Measurements from ENCODE around the gene TENM4. TPM values are rescaled to one million over a fixed set of nuclear protein-coding genes. Genes with fewer than 3 reads are reported as not detected.

TENM4 gene
- total and polyA plus RNA-seq, 2 of the 13 experiments (the other 11 are each of a cell fraction or from before 2014, with no cell fraction given), result not detected

DNA sequence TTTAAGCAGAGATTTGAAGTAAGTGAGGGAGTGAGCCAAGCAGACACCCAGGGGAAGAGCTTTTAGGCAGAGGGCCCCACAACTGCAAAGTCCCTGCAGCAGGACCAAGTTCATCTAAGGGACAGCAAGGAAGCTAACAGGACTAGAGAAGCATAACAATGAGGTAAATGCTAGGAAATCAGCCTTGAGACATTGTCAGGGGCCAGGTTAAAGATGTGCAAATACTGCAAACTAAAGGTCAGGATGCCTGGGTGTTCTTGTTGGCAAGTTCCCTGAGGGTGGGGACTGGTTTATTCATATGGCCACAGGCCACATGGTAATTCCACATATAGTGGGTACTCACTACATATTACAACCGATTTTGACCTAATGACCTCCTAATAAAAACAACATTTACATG lies 467.0 kb downstream of the TENM4 start:
- no peak overlapping the region for H3K27ac ChIP-seq (ENCODE audit: extremely low read length, insufficient read depth, low read length)
- DNase-seq (ENCODE audit: low spot score) (no peak), ATAC-seq (no peak), FAIRE-seq (no peak)
- H4K20me1 ChIP-seq (ENCODE audit: insufficient read depth, low read length), result no peaks in the 10 kb centered on the region
- WGBS (ENCODE audit: low lambda C conversion rate), result 0% methylated on average over 1 of the region's 1 CpG
- in situ Hi-C loops (cut with HindIII; ENCODE audit: extremely low pct_ligation_motif_present, low pct_unique_long_range_greater_than_20kb), result no loop called here
- POLR2A ChIA-PET, result no interaction called here
- no peak overlapping the region for H3K9ac ChIP-seq (ENCODE audit: insufficient read depth, low read depth, low read length)
- H3K27me3 ChIP-seq (ENCODE audit: control insufficient read depth in 1 of 2, insufficient read depth in 2 of 2, low read length in 2 of 2), result no peaks in the 10 kb centered on the region
- no peak overlapping the region for H2AFZ ChIP-seq (ENCODE audit: low read length)
- no peaks in the 10 kb centered on the region for H3K79me2 ChIP-seq (ENCODE audit: insufficient read depth, low read length)
- CTCF ChIA-PET (ENCODE audit: low intra/inter-chr PET ratio, low total read pairs), result no interaction called here
- H3K9me3 ChIP-seq (ENCODE audit: low read length), result no peaks in the 10 kb centered on the region
- no peaks in the 10 kb centered on the region for H3K36me3 ChIP-seq (replicated peaks in 1 of 2; ENCODE audit: control insufficient read depth in 1 of 2, insufficient read depth in 2 of 2, low read length in 2 of 2)
- BruUV-seq (replicated peaks), result no TSS peak
- H3K4me2 ChIP-seq (ENCODE audit: low read depth, low read length), result no peak overlapping the region
- TF ChIP-seq SMARCE1 (IDR thresholded peaks at IDR 0.05; ENCODE audit: borderline replicate concordance) (no peak), THYN1 (CRISPR knock-in tag; IDR thresholded peaks at IDR 0.05; ENCODE audit: borderline replicate concordance, low read depth) (no peak)
- TF ChIP-seq, protein P1, sequence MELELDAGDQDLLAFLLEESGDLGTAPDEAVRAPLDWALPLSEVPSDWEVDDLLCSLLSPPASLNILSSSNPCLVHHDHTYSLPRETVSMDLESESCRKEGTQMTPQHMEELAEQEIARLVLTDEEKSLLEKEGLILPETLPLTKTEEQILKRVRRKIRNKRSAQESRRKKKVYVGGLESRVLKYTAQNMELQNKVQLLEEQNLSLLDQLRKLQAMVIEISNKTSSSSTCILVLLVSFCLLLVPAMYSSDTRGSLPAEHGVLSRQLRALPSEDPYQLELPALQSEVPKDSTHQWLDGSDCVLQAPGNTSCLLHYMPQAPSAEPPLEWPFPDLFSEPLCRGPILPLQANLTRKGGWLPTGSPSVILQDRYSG (CRISPR knock-in tag; IDR thresholded peaks at IDR 0.05), result no peak
- intact Hi-C loops (cut with micrococcal nuclease; ENCODE audit: unreplicated experiment), result no loop called here
- H3K4me3 ChIP-seq (replicated peaks in 1 of 3; ENCODE audit: insufficient read depth in 1 of 3, low read depth in 2 of 3, low read length in 3 of 3), result no peak overlapping the region
- H3K4me1 ChIP-seq (ENCODE audit: insufficient read depth, low read length), result no peaks in the 10 kb centered on the region

DNA sequence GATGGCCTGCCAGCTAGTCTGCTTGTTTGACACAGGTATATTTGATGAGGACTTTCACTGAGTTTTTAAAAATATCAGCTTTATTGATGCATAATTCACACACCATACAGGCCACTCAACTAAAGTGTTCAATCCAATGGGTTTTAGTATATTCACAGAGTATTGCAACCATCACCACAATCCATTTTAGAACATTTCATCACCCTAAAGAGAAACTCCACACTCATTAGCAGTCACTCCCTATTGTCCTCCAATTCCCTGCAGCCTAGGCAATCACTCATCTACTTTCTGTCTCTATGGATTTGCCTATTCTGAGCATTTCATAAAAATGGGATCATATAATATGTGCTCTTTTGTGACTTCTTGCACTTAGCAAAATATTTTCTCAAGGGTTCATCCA lies 468.2 kb downstream of the TENM4 start:
- no TSS peak for BruUV-seq (replicated peaks)
- H3K4me1 ChIP-seq (ENCODE audit: insufficient read depth, low read length), result no peaks in the 10 kb centered on the region
- TF ChIP-seq ZNF768 (CRISPR knock-in tag; IDR thresholded peaks at IDR 0.05) (no peak), SPEN (CRISPR knock-in tag; IDR thresholded peaks at IDR 0.05; ENCODE audit: low read depth) (no peak), HDAC2 (CRISPR knock-in tag; IDR thresholded peaks at IDR 0.05) (no peak), MIER3 (CRISPR knock-in tag; IDR thresholded peaks at IDR 0.05; ENCODE audit: borderline replicate concordance) (no peak), ZNF773 (CRISPR knock-in tag; IDR thresholded peaks at IDR 0.05; ENCODE audit: borderline replicate concordance) (no peak), ZBTB7A (CRISPR knock-in tag; IDR thresholded peaks at IDR 0.05) (no peak), XRCC5 (optimal IDR thresholded peaks at IDR 0.05; ENCODE audit: low read length) (no peak), SP4 (CRISPR knock-in tag; IDR thresholded peaks at IDR 0.05) (no peak)
- TF ChIP-seq, protein P2, sequence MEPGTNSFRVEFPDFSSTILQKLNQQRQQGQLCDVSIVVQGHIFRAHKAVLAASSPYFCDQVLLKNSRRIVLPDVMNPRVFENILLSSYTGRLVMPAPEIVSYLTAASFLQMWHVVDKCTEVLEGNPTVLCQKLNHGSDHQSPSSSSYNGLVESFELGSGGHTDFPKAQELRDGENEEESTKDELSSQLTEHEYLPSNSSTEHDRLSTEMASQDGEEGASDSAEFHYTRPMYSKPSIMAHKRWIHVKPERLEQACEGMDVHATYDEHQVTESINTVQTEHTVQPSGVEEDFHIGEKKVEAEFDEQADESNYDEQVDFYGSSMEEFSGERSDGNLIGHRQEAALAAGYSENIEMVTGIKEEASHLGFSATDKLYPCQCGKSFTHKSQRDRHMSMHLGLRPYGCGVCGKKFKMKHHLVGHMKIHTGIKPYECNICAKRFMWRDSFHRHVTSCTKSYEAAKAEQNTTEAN (CRISPR knock-in tag; conservative IDR thresholded peaks at IDR 0.05), result no peak
- TF ChIP-seq, protein P3, sequence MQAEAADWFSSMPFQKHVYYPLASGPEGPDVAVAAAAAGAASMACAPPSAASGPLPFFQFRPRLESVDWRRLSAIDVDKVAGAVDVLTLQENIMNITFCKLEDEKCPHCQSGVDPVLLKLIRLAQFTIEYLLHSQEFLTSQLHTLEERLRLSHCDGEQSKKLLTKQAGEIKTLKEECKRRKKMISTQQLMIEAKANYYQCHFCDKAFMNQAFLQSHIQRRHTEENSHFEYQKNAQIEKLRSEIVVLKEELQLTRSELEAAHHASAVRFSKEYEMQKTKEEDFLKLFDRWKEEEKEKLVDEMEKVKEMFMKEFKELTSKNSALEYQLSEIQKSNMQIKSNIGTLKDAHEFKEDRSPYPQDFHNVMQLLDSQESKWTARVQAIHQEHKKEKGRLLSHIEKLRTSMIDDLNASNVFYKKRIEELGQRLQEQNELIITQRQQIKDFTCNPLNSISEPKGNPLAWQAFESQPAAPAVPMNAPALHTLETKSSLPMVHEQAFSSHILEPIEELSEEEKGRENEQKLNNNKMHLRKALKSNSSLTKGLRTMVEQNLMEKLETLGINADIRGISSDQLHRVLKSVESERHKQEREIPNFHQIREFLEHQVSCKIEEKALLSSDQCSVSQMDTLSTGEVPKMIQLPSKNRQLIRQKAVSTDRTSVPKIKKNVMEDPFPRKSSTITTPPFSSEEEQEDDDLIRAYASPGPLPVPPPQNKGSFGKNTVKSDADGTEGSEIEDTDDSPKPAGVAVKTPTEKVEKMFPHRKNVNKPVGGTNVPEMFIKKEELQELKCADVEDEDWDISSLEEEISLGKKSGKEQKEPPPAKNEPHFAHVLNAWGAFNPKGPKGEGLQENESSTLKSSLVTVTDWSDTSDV (CRISPR knock-in tag; IDR thresholded peaks at IDR 0.05), result no peak
- TF ChIP-seq, protein P4, sequence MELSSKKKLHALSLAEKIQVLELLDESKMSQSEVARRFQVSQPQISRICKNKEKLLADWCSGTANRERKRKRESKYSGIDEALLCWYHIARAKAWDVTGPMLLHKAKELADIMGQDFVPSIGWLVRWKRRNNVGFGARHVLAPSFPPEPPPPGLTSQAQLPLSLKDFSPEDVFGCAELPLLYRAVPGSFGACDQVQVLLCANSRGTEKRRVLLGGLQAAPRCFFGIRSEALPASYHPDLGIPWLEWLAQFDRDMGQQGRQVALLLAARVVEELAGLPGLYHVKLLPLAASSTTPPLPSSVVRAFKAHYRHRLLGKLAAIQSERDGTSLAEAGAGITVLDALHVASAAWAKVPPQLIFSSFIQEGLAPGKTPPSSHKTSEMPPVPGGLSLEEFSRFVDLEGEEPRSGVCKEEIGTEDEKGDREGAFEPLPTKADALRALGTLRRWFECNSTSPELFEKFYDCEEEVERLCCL (CRISPR knock-in tag; IDR thresholded peaks at IDR 0.05; ENCODE audit: borderline replicate concordance), result no peak

More for the DNA sequence above, 468.2 kb downstream of the TENM4 start:
- CTCF ChIA-PET (ENCODE audit: low intra/inter-chr PET ratio, low total read pairs), result no interaction called here
- H3K4me3 ChIP-seq (replicated peaks in 1 of 3; ENCODE audit: insufficient read depth in 1 of 3, low read depth in 2 of 3, low read length in 3 of 3), result no peak overlapping the region
- H3K4me2 ChIP-seq (ENCODE audit: low read depth, low read length), result no peak overlapping the region
- no peak for ATAC-seq
- no peak overlapping the region for H2AFZ ChIP-seq (ENCODE audit: low read length)
- no peaks in the 10 kb centered on the region for H3K27me3 ChIP-seq (ENCODE audit: control insufficient read depth in 1 of 2, insufficient read depth in 2 of 2, low read length in 2 of 2)
- DNase-seq (ENCODE audit: low spot score), result no peak
- H4K20me1 ChIP-seq (ENCODE audit: insufficient read depth, low read length), result no peaks in the 10 kb centered on the region
- in situ Hi-C loops (cut with HindIII; ENCODE audit: extremely low pct_ligation_motif_present, low pct_unique_long_range_greater_than_20kb), result no loop called here
- no peak overlapping the region for H3K9ac ChIP-seq (ENCODE audit: insufficient read depth, low read depth, low read length)
- no peaks in the 10 kb centered on the region for H3K79me2 ChIP-seq (ENCODE audit: insufficient read depth, low read length)
- H3K9me3 ChIP-seq (ENCODE audit: low read length), result no peaks in the 10 kb centered on the region
- H3K27ac ChIP-seq (ENCODE audit: extremely low read length, insufficient read depth, low read length), result no peak overlapping the region
- POLR2A ChIA-PET, result no interaction called here
- intact Hi-C loops (cut with micrococcal nuclease; ENCODE audit: unreplicated experiment), result no loop called here
- H3K36me3 ChIP-seq (replicated peaks in 1 of 2; ENCODE audit: control insufficient read depth in 1 of 2, insufficient read depth in 2 of 2, low read length in 2 of 2), result no peaks in the 10 kb centered on the region
- FAIRE-seq, result no peak

All from HepG2 (cell line).